Small intestine (tissue), 7 donors: ENCODE data around the gene SLC5A2. TPM values are rescaled to one million over a fixed set of nuclear protein-coding genes. Genes with fewer than 3 reads are reported as not detected.
A peak's percentile ranks its signal among the peaks of the same experiment; 100 is the strongest.
"Not testable (repeated sequence)": the region's sequence is repeated elsewhere in the genome, so short reads cannot be mapped to it uniquely, and the experiment has no call there.

Experiments
- DNase-seq, 2 donors: peaks; one replicate each; pipeline versions ENCODE4 v3.0.0 to v3.0.0-alpha.2; 2013
- FAIRE-seq: peaks from 2 replicates; lab custom pipeline; 2012; peaks lifted over from hg19 to GRCh38; lab: Jason Lieb, UNC
- H3K27ac ChIP-seq, 3 donors: one replicate each; pipeline ENCODE4 v1.5.1; 2013; ENCODE audit warnings: low read length in 2 of 3, mild to moderate bottlenecking in 2 of 3, control low read depth in 1 of 3, inconsistent platforms in 1 of 3, low read depth in 1 of 3, moderate library complexity in 1 of 3
- H3K27me3 ChIP-seq, 3 donors: one replicate each; pipeline ENCODE4 v1.6.1; 2013; ENCODE audit warnings: low read length in 3 of 3, inconsistent platforms in 1 of 3; ENCODE audit not compliant: control insufficient read depth in 3 of 3, insufficient read depth in 3 of 3
- H3K36me3 ChIP-seq, 3 donors: one replicate each; pipeline ENCODE4 v1.6.1; 2013; ENCODE audit warnings: low read length in 3 of 3, inconsistent platforms in 1 of 3, low read depth in 1 of 3, mild to moderate bottlenecking in 1 of 3, moderate library complexity in 1 of 3; ENCODE audit not compliant: control insufficient read depth in 3 of 3, insufficient read depth in 2 of 3
- H3K4me1 ChIP-seq, 3 donors: one replicate each; pipeline ENCODE4 v1.6.1; 2013; ENCODE audit warnings: low read length in 2 of 3, inconsistent platforms in 1 of 3, low read depth in 1 of 3, mild to moderate bottlenecking in 1 of 3, moderate library complexity in 1 of 3; ENCODE audit not compliant: control insufficient read depth in 3 of 3, insufficient read depth in 2 of 3
- H3K4me3 ChIP-seq, 3 donors: one replicate each; pipeline ENCODE4 v1.5.1; 2013; ENCODE audit warnings: low read length in 3 of 3, control low read depth in 1 of 3, inconsistent platforms in 1 of 3, low read depth in 1 of 3, mild to moderate bottlenecking in 1 of 3, moderate library complexity in 1 of 3
- H3K9me3 ChIP-seq, 2 donors: one replicate each; pipeline ENCODE4 v1.6.1; 2013; ENCODE audit warnings: low read depth in 1 of 2, low read length in 1 of 2; ENCODE audit not compliant: control insufficient read depth in 2 of 2, insufficient read depth in 1 of 2
- WGBS, 3 donors: extraction: QIAGEN DNeasy Blood & Tissue Kit; methylation state at CpG; one replicate each; pipeline ENCODE4 v1.1.7; 2013; 5-methylcytosine and 5-hydroxymethylcytosine counted together
- polyA plus RNA-seq, 4 donors: library from polyadenylated mRNA; stranded (reverse) in 3 of 4; unstranded in 1 of 4; fragments of 200-250 nt in 3 of 4; fragments of 120-200 nt in 1 of 4; gene quantifications; one replicate each; pipeline versions ENCODE4 v1.2.1 to v1.2.3, GENCODE V29; 2013
- donor health status: healthy with polysubstance abuse.
- donor health status: control.
- donor health status: control.
- donor health status: Bipolar disorder and iron deficiency.
- donor health status: healthy.

The SLC5A2 gene
- polyA plus RNA-seq, 4 donors: 0.81 to 10.4 (median 1.6) TPM

DNA sequence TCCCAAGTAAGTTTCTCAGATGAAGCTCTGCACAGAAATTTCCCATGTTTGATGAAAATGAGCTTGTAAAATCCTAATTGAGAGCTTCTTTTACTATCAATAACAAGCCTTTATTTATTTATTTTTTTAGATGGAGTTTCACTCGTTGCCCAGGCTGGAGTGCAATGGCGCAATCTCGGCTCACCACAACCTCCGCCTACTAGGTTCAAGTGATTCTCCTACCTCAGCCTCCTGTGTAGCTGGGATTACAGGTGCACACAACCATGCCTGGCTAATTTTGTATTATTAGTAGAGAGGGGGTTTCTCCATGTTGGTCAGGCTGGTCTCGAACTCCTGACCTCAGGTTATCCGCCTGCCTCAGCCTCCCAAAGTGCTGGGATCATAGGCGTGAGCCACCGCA is 20.6 kb downstream of the SLC5A2 start:
- H3K4me1 ChIP-seq: not testable (repeated sequence)

DNA sequence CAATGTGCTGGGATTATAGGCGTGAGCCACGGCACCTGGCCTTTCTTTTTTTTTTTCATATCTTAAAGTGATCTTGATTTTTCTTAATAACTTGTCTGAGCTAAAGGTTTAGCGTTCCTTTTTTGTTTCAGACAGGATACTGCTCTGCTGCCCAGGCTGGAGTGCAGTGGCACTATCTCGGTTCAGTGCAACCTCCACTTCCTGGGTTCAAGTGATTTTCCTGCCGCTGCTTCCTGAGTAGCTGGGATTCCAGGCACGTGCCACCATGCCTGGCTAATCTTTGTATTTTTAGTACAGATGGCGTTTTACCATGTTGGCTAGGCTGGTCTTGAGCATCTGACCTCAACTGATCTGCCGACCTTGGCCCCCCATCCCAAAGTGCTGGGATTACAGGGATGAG is 21.2 kb downstream of the SLC5A2 start:
- no peak for FAIRE-seq
- WGBS, 3 donors: 70 to 83% (median 70%) methylated on average over 8 of the region's 8 CpGs

More for the DNA sequence above, 20.6 kb downstream of the SLC5A2 start:
- not testable (repeated sequence) for H3K9me3 ChIP-seq, H3K27ac ChIP-seq, FAIRE-seq, H3K27me3 ChIP-seq, DNase-seq, H3K4me3 ChIP-seq
- 91 to 95% (median 92%) methylated on average over 8 of the region's 8 CpGs for WGBS, 3 donors
- peaks cover 4 to 19% (median 6%) of the 10 kb centered on the region in 3 donors for H3K36me3 ChIP-seq

DNA sequence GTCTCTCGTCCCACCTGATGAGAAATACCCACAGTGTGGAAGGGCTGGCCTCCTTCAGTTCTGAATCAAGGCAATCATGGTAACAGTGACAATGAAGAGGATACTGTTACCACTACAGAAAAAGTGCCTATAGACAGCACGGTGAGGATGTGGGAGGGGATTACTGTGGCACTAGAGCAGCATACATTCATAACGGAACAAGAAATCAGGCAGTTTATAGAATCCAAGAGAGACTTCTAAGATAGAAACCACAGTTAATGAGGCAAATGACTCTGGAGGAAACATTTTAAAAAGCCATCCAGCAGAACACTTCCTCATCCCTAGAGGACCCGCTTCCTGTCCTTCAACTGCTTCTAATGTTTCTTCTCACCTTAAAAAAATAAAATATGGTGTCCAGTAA is 22.6 kb downstream of the SLC5A2 start:
- no peak overlapping the region for H3K27ac ChIP-seq
- no peaks in the 10 kb centered on the region for H3K27me3 ChIP-seq
- no peak for FAIRE-seq
- H3K4me3 ChIP-seq: no peak overlapping the region
- H3K9me3 ChIP-seq: no peaks in the 10 kb centered on the region
- H3K4me1 ChIP-seq: peaks cover 8 to 14% (median 9%) of the 10 kb centered on the region in 3 donors
- DNase-seq: no peak
- peaks cover 0 to 3% (median 0%) of the 10 kb centered on the region in 3 donors for H3K36me3 ChIP-seq
- 63 to 84% (median 70%) methylated on average over 4 of the region's 4 CpGs for WGBS, 3 donors

More for the DNA sequence above, 21.2 kb downstream of the SLC5A2 start:
- Histone ChIP-seq H3K4me3 (no peak overlapping the region), H3K27me3 (no peaks in the 10 kb centered on the region), H3K36me3 (peaks cover 2 to 13% (median 4%) of the 10 kb centered on the region in 3 donors), H3K9me3 (no peaks in the 10 kb centered on the region), H3K27ac (no peak overlapping the region), H3K4me1 (peaks cover 8 to 9% (median 9%) of the 10 kb centered on the region in 3 donors)
- no peak for DNase-seq

DNA sequence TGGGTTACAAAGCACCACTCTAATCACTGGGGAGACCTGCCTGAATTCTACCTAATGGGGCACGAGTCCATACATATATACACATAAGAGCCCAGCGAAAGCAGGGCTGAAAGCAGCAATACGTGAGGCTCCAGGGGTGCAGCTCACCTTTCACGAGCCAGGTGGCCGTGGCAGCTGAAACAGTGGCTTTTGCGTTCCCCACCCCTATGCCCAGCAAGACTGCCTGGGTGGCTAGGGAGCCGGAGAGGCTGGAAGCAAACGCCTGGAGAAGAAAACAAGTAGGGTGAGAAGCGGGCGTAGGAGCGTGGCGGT is 24.6 kb downstream of the SLC5A2 start:
- Histone ChIP-seq H3K27me3 (no peaks in the 10 kb centered on the region), H3K27ac (peak overlapping the region; percentile 78 to 94 (median 91)), H3K4me3 (peak overlapping the region; percentile 85 to 97 (median 93)), H3K9me3 (no peaks in the 10 kb centered on the region), H3K36me3 (peaks cover 0 to 2% (median 0%) of the 10 kb centered on the region in 3 donors), H3K4me1 (peaks cover 8 to 14% (median 9%) of the 10 kb centered on the region in 3 donors)
- WGBS, 3 donors: 2 to 3% (median 2%) methylated on average over 12 of the region's 12 CpGs
- FAIRE-seq (no peak), DNase-seq (peak in 1 of 2 donors; percentile 22)

DNA sequence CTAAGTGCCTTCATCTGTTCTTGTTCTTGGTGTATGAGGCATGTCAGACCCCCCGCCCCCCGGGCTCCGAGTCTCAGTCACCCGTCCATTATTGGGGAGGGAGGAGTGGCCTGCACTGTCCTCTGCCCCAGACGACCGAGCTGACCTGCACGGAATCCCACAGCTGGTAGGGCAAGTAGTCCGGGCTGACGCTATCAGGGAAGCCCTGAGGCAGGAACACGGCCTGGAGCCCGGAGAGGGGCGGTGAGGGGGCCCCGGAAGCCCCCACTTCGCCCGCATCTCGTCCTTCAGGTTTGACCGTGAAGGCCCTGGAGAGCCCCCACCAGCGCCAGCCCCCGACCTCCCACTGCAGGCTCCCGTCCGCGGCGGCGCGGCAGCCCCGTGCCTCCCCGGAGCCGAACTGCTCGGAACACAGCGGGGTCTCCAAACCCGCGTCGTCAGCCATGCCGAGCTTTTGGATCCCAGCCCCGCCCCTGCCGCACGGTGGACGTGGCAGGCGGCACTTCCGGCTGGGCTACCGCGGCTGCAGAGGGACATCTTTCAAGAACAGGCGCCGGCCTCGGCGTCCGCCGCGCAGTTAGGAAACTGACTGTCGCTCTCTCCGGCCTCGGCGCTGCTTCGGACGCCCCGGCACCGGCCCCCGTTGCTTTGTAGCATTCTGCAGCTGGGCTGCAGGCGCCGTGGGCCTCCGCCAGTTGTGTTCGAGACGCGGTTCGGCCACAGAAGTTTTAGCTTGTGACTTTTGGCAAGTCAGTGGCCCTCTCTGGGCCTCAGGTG is 25.2 kb downstream of the SLC5A2 start, which contains the start of gene RUSF1:
Gene RUSF1 (minus strand): TSS at position 463 of the 777 bp plus-strand sequence. CDS start 18 bp downstream, at position 445.
- H3K9me3 ChIP-seq: no peaks in the 10 kb centered on the region
- peak within 1 kb of the TSS; percentile 78 to 94 (median 91) for H3K27ac ChIP-seq
- peaks cover 0 to 2% (median 0%) of the 10 kb centered on the region in 3 donors for H3K36me3 ChIP-seq
- H3K4me1 ChIP-seq: peaks cover 8 to 14% (median 9%) of the 10 kb centered on the region in 3 donors
- WGBS, 3 donors: 0 to 1% (median 0%) methylated on average over 64 to 65 of the region's 65 CpGs
- DNase-seq (peak; percentile 88 to 96), FAIRE-seq (no peak)
- peak within 1 kb of the TSS; percentile 85 to 97 (median 93) for H3K4me3 ChIP-seq
- no peaks in the 10 kb centered on the region for H3K27me3 ChIP-seq

DNA sequence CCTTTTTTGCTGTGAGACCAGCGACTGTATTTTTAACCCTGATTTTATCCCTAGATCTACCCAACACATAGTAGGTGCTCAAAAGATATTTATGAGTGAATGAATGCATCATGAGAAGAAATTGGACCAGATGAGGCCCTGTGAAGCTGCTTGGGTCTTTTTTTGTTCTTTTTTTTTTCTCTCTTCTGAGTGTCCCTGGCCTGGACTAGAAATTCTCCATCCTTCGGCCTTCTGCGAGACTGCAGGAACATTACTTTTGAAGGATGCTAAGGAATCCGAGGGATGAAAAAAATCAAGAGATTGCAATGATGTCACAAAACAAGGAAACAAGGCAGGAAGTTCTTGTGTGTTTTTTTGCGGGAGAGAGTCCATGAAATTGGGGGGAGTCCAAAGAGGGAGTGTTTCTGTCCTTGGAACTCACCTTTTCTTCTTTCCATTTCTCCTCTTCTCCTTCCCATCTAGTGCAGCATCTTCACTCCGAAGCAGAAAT is 25.8 kb downstream of the SLC5A2 start:
- H3K27me3 ChIP-seq: no peaks in the 10 kb centered on the region
- peaks cover 0 to 2% (median 0%) of the 10 kb centered on the region in 3 donors for H3K36me3 ChIP-seq
- FAIRE-seq (no peak), DNase-seq (peak; percentile 36 to 64)
- H3K4me1 ChIP-seq: peaks cover 8 to 14% (median 9%) of the 10 kb centered on the region in 3 donors
- H3K9me3 ChIP-seq: no peaks in the 10 kb centered on the region
- peak overlapping the region; percentile 78 to 94 (median 91) for H3K27ac ChIP-seq
- peak overlapping the region; percentile 85 to 97 (median 93) for H3K4me3 ChIP-seq
- WGBS, 3 donors: 10 to 14% (median 13%) methylated on average over 6 of the region's 6 CpGs

DNA sequence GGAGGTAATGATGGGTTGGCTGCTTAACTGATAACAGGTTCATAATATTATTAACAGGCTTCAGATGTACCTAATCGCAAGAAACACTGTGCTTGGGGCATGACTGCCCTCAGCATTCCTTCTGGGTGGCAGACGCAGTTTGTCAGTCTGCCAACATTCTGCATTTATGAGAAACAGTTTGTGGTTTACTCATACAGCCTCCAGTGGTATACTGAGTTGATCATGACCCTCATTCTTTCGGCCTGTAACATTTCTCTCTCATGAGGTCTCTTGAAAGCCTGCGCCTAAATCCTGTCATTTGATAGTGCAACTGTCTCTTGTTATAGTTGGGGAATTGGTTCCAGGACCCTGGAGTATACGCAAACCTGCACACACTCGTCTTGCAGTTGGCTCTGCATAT is 30.2 kb downstream of the SLC5A2 start:
- H3K27ac ChIP-seq: no peak overlapping the region
- peaks cover 0 to 4% (median 2%) of the 10 kb centered on the region in 3 donors for H3K4me1 ChIP-seq
- WGBS, 3 donors: 72 to 80% (median 75%) methylated on average over 6 of the region's 6 CpGs
- H3K27me3 ChIP-seq: no peaks in the 10 kb centered on the region
- H3K36me3 ChIP-seq: no peaks in the 10 kb centered on the region
- FAIRE-seq (no peak), DNase-seq (no peak)
- H3K9me3 ChIP-seq: peaks cover 0 to 6% of the 10 kb centered on the region in 2 donors
- H3K4me3 ChIP-seq: no peak overlapping the region

DNA sequence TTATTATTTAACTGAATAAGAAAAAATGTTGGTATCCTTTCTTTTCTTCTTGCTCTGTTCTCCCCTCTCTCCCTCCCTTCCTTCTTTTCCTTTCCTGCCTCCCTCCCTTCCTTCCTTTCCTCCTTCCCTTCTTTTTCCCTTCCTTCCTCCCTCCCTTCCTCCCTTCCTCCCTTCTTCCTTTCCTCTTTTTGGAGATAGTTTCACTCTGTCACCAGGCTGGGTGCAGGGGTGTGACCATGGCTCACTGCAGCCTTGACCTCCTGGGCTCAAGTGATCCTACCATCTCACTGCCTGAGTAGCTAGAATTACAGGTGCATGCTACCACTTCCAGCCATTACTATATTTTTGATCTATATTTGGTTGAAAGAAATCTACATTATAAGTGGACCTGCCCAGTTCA is 31.0 kb downstream of the SLC5A2 start:
- FAIRE-seq: no peak

More for the DNA sequence above, 31.0 kb downstream of the SLC5A2 start:
- DNase-seq: no peak
- H3K4me1 ChIP-seq: peaks cover 0 to 4% (median 2%) of the 10 kb centered on the region in 3 donors
- no peak overlapping the region for H3K27ac ChIP-seq
- no peak overlapping the region for H3K4me3 ChIP-seq
- H3K36me3 ChIP-seq: no peaks in the 10 kb centered on the region
- no peaks in the 10 kb centered on the region for H3K27me3 ChIP-seq
- peaks cover 0 to 6% of the 10 kb centered on the region in 2 donors for H3K9me3 ChIP-seq
